ENCODE measurements around the gene PGD.
A peak's percentile ranks its signal among the peaks of the same experiment; 100 is the strongest.

- TF ChIP-seq CTCF (optimal IDR thresholded peaks at IDR 0.05 in 1 of 3, IDR thresholded peaks at IDR 0.05 in 1 of 3, conservative IDR thresholded peaks at IDR 0.05 in 1 of 3; ENCODE audit: extremely low read depth in 1 of 3, insufficient read depth in 2 of 3, low read length in 3 of 3): peak in 1 of 3 experiments; percentile 23
- no peak for TF ChIP-seq EZH2 (IDR thresholded peaks at IDR 0.05; ENCODE audit: low read length)
These were observed 11.0 kb upstream of the PGD start for GRCh38 chr1:10387677-10388386.
